GM19395 (cell line): ENCODE data around the gene PARD3.
"Not testable (repeated sequence)": the region's sequence is repeated elsewhere in the genome, so short reads cannot be mapped to it uniquely, and the experiment has no call there.

Source experiments
- ATAC-seq: cut with Tn5 transposase; IDR thresholded peaks from one replicate; pipeline ENCODE4 v1.9.1; 2021; ENCODE audit warnings: mild to moderate bottlenecking, moderate library complexity; ENCODE audit not compliant: unreplicated experiment

Gene PARD3

GRCh38 chr10:34768261-34768971, 46.7 kb downstream of the PARD3 start:
- ATAC-seq, result no peak

GRCh38 chr10:34766811-34767494, 48.1 kb downstream of the PARD3 start:
- ATAC-seq, result no peak

GRCh38 chr10:34766266-34766600, 48.9 kb downstream of the PARD3 start:
- ATAC-seq, result no peak

GRCh38 chr10:34764472-34764946, 50.6 kb downstream of the PARD3 start:
- no peak for ATAC-seq

GRCh38 chr10:34762603-34763299, 52.3 kb downstream of the PARD3 start:
- no peak for ATAC-seq

GRCh38 chr10:34762156-34762555, 52.9 kb downstream of the PARD3 start:
- no peak for ATAC-seq

- no peak for ATAC-seq
Observed at GRCh38 chr10:34761453-34761852, 53.6 kb downstream of the PARD3 start.

GRCh38 chr10:34760606-34761005, 54.5 kb downstream of the PARD3 start:
- ATAC-seq, result no peak

- ATAC-seq, result no peak
Observed at GRCh38 chr10:34759837-34760215, 55.3 kb downstream of the PARD3 start.

GRCh38 chr10:34759161-34759836, 55.8 kb downstream of the PARD3 start:
- ATAC-seq, result no peak

GRCh38 chr10:34758447-34758996, 56.6 kb downstream of the PARD3 start:
- peak; percentile 82 for ATAC-seq

GRCh38 chr10:34757933-34758332, 57.2 kb downstream of the PARD3 start:
- ATAC-seq, result no peak

GRCh38 chr10:34757181-34757580, 57.9 kb downstream of the PARD3 start:
- ATAC-seq, result not testable (repeated sequence)

GRCh38 chr10:34756584-34756983, 58.5 kb downstream of the PARD3 start:
- no peak for ATAC-seq

GRCh38 chr10:34753014-34753757, 61.9 kb downstream of the PARD3 start:
- no peak for ATAC-seq

GRCh38 chr10:34751272-34751671, 63.8 kb downstream of the PARD3 start:
- ATAC-seq, result no peak

- not testable (repeated sequence) for ATAC-seq
Observed at GRCh38 chr10:34750795-34751194, 64.3 kb downstream of the PARD3 start.

GRCh38 chr10:34748767-34749166, 66.3 kb downstream of the PARD3 start:
- ATAC-seq, result no peak

- no peak for ATAC-seq
Observed at GRCh38 chr10:34748357-34748756, 66.7 kb downstream of the PARD3 start.

- ATAC-seq, result no peak
Observed at GRCh38 chr10:34746094-34746493, 69.0 kb downstream of the PARD3 start.
